BJ (cell line): ENCODE data around the gene BCAS3. TPM values are rescaled to one million over a fixed set of nuclear protein-coding genes. Genes with fewer than 3 reads are reported as not detected.

Experiments
- CTCF ChIA-PET: fragments of 350-600 bp; formaldehyde crosslinking; extraction: SDS; loops from one replicate; lab custom pipeline; 2021; ENCODE audit warnings: antibody characterized with exemption, inconsistent platforms; lab: Yijun Ruan, JAX
- POLR2A ChIA-PET: fragments of 300-600 bp; sonication (Branson Sonifier 250); formaldehyde crosslinking; extraction: SDS; loops from one replicate; lab custom pipeline; 2021; ENCODE audit warnings: antibody characterized with exemption; lab: Charles Lee
- DNase-seq: peaks from one replicate; pipeline ENCODE4 v3.0.0-alpha.2; 2011; ENCODE audit warnings: low read depth
- H3K27me3 ChIP-seq: 2 replicates; pipeline ENCODE4 v1.6.0; 2011; ENCODE audit warnings: low read length; ENCODE audit not compliant: control insufficient read depth, insufficient read depth
- H3K36me3 ChIP-seq: 2 replicates; pipeline ENCODE4 v1.5.1; 2011; ENCODE audit warnings: low read length; ENCODE audit not compliant: control insufficient read depth, insufficient read depth
- H3K4me3 ChIP-seq: 2 replicates; pipeline ENCODE4 v1.5.1; 2011; ENCODE audit warnings: low read depth, mild to moderate bottlenecking, control low read depth, low read length
- CTCF ChIP-seq: IDR thresholded peaks from 2 replicates; pipeline ENCODE4 v1.5.1; 2011; ENCODE audit warnings: low read depth, mild to moderate bottlenecking, control low read depth, inconsistent platforms, low read length, moderate library complexity; ENCODE audit not compliant: insufficient read depth
- polyA plus RNA-seq: library from polyadenylated mRNA; depleted of rRNA; stranded (reverse); fragments of >200 nt; gene quantifications from 2 replicates; pipeline ENCODE4 v1.2.3, GENCODE V29; 2011

The BCAS3 gene
- polyA plus RNA-seq, 1 experiment: 19.5 TPM

GRCh38 chr17:61335105-61335844, 657.6 kb downstream of the BCAS3 start:
- no peak for TF ChIP-seq CTCF
- DNase-seq: no peak
- no peaks in the 10 kb centered on the region for H3K36me3 ChIP-seq
- no peaks in the 10 kb centered on the region; the same call in 1 of the 2 replicates for H3K27me3 ChIP-seq
- ChIA-PET CTCF (interaction anchor here (1.2 to 1.5 kb wide), 7 partner anchors 9 to 334 kb away, joined by 3 to 6 read pairs (median 4); no protein-coding TSS in a partner anchor), POLR2A (no interaction called here)
- no peak overlapping the region for H3K4me3 ChIP-seq

DNA sequence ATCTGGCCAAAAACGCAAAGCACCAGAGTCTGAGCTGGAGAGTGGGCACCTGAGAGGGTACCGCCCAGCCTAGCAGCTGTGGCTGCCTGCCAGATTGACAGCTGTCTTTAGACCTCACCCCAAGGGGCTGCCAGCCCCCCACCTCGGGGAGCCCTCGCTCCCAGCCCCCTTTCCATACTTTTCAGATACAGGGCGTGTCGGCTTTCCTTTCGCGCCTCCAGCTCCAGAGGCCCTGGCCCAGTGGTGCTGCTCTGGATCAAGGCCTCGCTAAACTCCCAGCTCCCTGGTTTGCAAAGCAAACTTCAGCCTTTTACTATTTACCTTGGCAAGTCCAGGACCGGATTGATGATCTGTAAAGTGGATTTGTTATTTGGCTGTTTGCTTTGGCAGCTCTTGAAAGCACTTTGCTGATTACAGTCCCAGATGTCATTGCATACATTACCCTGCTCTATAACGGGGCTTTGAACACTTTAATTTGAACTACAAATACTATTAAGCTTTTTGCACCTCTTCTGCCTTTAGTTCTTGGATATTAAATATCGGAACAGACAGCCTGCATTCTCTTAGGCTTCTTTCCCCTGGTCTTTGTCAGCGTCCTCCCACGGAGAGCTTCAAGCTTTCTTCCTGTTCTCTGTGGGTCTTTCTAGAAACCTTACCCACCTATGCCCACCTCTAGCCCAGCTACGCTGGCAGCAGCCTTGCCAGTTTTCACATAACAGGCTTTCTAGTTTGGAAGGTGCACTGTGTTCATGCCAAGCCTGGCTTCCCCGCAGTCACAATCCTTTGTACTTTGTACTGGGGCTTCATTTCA, 658.4 kb downstream of the BCAS3 start:
- no peak for DNase-seq
- CTCF ChIA-PET: interaction anchor here (1.2 to 1.5 kb wide), 6 partner anchors 9 to 334 kb away, joined by 3 to 6 read pairs (median 4); no protein-coding TSS in a partner anchor
- no peak overlapping the region for H3K4me3 ChIP-seq
- POLR2A ChIA-PET: interaction anchor here (0.5 kb wide), 1 partner anchor 127 kb away, joined by 3 read pairs; no protein-coding TSS in a partner anchor
- no peaks in the 10 kb centered on the region for H3K36me3 ChIP-seq
- no peak for TF ChIP-seq CTCF
- no peaks in the 10 kb centered on the region; the same call in 1 of the 2 replicates for H3K27me3 ChIP-seq

DNA sequence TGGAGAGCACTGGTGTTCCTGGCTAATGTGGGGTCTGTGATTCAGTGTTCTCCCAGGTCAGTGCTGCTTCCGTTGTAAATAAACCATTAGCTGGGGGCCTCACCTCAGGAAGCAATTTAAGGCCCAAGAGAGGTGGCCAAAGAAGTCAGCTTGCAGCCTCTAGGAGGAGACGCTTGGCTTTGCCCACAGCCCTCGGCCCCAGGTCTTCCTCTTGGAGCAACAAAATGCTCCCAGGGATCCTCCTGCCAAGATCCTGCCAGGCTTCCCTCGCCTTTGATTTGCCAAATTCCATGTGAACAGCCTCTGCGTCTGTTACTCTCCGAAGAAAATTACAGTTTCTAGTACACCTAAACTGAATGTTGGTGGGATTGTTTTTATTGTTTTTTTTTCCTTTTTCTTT, 659.6 kb downstream of the BCAS3 start:
- no peaks in the 10 kb centered on the region for H3K36me3 ChIP-seq
- H3K27me3 ChIP-seq: no peaks in the 10 kb centered on the region
- ChIA-PET POLR2A (no interaction called here), CTCF (interaction anchor here (0.9 kb wide), 1 partner anchor 10 kb away, joined by 3 read pairs; no protein-coding TSS in a partner anchor)
- H3K4me3 ChIP-seq: no peak overlapping the region
- no peak for DNase-seq
- no peak for TF ChIP-seq CTCF

DNA sequence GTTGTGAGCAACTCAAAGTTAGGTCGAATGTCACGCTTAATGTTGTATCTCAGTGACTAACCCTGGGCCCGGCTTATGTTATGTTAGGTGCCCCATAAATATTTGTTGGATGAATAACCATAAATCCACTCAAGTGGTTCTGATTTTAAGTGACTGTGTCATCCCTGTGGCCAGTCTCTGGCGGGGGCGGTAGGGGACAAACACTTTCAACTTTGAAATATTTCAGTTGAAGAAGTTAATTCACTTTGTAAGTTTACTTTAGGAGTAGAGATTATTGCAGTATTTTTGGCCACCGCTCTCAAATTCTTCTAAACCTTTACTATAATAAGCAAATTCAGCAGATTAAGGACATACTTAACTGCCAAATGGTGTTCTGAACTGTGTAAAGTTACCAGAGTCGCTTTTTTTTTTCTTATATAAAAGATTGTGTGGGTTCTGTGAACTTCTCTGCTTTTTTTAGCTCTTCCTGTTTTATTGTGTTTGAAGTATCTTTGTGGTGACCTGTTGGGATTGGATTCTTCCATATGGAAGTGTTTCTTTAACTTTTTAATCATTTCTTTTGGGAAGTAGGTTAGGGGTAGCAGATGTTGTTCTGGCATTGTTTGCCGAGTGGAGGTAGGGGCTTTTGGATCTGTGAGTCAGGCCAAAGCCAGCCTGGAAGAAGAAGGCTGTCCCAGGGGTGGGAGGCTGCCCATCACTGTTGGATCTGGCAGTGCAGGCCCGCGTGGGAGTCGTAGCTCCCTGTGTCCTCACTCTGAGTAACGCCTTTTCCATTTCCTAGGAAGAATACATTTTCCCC, 660.5 kb downstream of the BCAS3 start:
- TF ChIP-seq CTCF: no peak
- H3K36me3 ChIP-seq: no peaks in the 10 kb centered on the region
- H3K4me3 ChIP-seq: no peak overlapping the region
- H3K27me3 ChIP-seq: no peaks in the 10 kb centered on the region
- DNase-seq: peak; percentile 85
- POLR2A ChIA-PET: no interaction called here
- CTCF ChIA-PET: interaction anchor here (0.8 to 1.6 kb wide), 3 partner anchors 9 to 56 kb away, joined by 3 to 4 read pairs (median 3); no protein-coding TSS in a partner anchor
